SU-DHL-6 (cell line): ENCODE results near the gene PDE4D.

Source experiments
- EZH2phosphoT487 ChIP-seq: fragments of 200-600 bp; sonication (generic), shearing (Covaris generic); conservative IDR thresholded peaks from 2 replicates; pipeline ENCODE4 v1.6.1; 2018; ENCODE audit warnings: mild to moderate bottlenecking, antibody characterized with exemption, low read length, moderate library complexity, mixed read lengths
- TF ChIP-seq, protein P1 (sequence below): fragments of 200-600 bp; sonication (generic); IDR thresholded peaks from one replicate; pipeline ENCODE4 v1.5.1; 2017; ENCODE audit warnings: antibody characterized with exemption, mild to moderate bottlenecking, low read length, moderate library complexity; ENCODE audit not compliant: insufficient read depth, poor library complexity, severe bottlenecking

DNA sequence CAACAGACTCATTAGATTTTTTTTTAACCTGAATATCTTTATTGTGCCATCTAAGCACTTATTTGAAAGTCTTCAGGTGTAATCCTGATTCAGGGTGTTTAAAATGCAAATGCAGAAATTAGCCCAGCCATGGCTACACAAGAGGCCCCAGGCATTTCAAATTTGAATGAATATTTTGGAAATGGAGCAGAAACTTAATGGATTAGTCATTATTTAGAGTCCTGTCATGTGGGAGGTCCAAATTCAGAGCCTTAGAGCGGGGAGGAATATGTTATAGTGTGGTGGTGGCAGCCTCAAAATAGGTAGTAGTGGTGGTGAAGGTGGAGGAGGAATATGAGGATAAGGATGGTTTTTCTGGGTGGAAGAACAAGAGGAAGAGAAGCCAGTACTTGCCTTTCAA is 743.7 kb downstream of the PDE4D start:
- TF ChIP-seq, protein P1, sequence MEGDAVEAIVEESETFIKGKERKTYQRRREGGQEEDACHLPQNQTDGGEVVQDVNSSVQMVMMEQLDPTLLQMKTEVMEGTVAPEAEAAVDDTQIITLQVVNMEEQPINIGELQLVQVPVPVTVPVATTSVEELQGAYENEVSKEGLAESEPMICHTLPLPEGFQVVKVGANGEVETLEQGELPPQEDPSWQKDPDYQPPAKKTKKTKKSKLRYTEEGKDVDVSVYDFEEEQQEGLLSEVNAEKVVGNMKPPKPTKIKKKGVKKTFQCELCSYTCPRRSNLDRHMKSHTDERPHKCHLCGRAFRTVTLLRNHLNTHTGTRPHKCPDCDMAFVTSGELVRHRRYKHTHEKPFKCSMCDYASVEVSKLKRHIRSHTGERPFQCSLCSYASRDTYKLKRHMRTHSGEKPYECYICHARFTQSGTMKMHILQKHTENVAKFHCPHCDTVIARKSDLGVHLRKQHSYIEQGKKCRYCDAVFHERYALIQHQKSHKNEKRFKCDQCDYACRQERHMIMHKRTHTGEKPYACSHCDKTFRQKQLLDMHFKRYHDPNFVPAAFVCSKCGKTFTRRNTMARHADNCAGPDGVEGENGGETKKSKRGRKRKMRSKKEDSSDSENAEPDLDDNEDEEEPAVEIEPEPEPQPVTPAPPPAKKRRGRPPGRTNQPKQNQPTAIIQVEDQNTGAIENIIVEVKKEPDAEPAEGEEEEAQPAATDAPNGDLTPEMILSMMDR = no peak
- no peak for TF ChIP-seq EZH2phosphoT487
